GM21360 (cell line): ENCODE measurements around the gene CAPN10.

ENCODE experiments used
- ATAC-seq: cut with Tn5 transposase; IDR thresholded peaks from one replicate; pipeline ENCODE4 v1.9.1; 2021; ENCODE audit warnings: mild to moderate bottlenecking, moderate library complexity; ENCODE audit not compliant: unreplicated experiment

Gene CAPN10

GRCh38 chr2:240563951-240564560 lies 22.5 kb upstream of the CAPN10 start:
- no peak for ATAC-seq

GRCh38 chr2:240564561-240565332 lies 21.8 kb upstream of the CAPN10 start:
- ATAC-seq: no peak

- ATAC-seq: peak; percentile 31
These were observed 21.0 kb upstream of the CAPN10 start for GRCh38 chr2:240565333-240566202.

GRCh38 chr2:240566203-240567136 lies 20.1 kb upstream of the CAPN10 start:
- ATAC-seq: peak; percentile 41

- ATAC-seq: no peak
These were observed 19.2 kb upstream of the CAPN10 start for GRCh38 chr2:240567137-240567871.

GRCh38 chr2:240567872-240568677 lies 18.5 kb upstream of the CAPN10 start, which contains the start of gene RNPEPL1:
RNPEPL1 (plus strand) TSS chr2:240568484; CDS start chr2:240568587, 103 bp downstream.
- ATAC-seq: no peak

- no peak for ATAC-seq
These were observed 17.6 kb upstream of the CAPN10 start for GRCh38 chr2:240568678-240569522.

- ATAC-seq: no peak
These were observed 17.0 kb upstream of the CAPN10 start for GRCh38 chr2:240569523-240569997.

GRCh38 chr2:240569998-240570530 lies 16.5 kb upstream of the CAPN10 start:
- ATAC-seq: no peak

GRCh38 chr2:240570531-240571313 lies 15.8 kb upstream of the CAPN10 start:
- ATAC-seq: no peak

GRCh38 chr2:240571314-240571973 lies 15.1 kb upstream of the CAPN10 start:
- no peak for ATAC-seq

- ATAC-seq: no peak
These were observed 14.1 kb upstream of the CAPN10 start for GRCh38 chr2:240572141-240573031.

GRCh38 chr2:240573071-240573515 lies 13.4 kb upstream of the CAPN10 start:
- ATAC-seq: no peak

GRCh38 chr2:240573516-240574385 lies 12.8 kb upstream of the CAPN10 start:
- ATAC-seq: no peak
